ENCODE data around the gene PCTP. TPM values are rescaled to one million over a fixed set of nuclear protein-coding genes. Genes with fewer than 3 reads are reported as not detected.

The PCTP gene
- total and polyA plus RNA-seq, 8 donors, result 4.7 to 69.2 (median 22.6) TPM

DNA sequence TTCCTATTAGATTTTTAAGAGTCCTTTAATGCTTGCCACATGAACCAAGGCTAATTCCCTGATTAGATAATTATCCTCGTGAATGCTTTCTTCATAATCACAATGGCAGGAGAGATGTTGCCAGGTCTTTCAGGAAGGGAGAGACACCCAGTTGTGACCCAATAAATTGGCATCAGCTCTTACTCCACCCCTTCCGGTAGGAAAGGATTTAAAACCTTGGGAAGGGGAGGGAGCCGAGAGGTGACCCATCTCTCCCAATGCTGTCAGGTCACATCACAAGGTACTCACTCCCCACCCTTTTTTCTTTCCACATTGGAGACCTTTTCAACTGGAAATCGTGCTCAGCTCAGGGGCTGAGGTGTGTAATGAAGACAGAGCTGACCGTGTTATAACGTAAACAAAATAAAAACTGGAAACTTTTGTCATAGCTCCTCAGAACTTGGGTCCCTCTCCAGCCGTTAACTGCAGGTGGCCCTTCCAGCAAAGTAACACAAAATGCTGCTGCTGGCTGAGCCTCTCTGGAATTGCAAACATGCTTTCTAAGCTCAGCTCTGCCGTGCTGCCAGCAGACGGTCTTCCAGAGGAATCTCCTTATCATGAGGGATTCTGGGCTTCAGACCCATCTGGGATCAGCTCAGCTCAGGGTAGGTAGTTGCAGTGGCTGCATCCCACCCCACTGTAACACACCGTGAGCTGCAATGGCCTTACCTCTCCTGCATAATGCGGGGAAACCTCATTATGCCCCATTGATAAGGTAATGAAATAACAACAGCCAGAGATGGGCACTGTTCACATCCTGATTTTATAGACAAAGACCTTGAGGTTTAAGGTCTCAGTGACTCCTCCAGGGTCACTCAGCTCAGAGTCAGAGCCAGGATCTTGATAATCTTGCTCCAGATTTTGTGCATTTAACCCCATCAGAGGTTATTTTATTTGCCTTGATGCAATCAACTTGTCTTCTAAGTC, 43.8 kb upstream of the PCTP start:
- 28 to 42% (median 34%) methylated on average over 11 of the region's 11 CpGs for WGBS, 5 donors
- peak overlapping the region in 2 of 5 donors; percentile 54 to 64 for H3K27ac ChIP-seq
- intact Hi-C loops (cut with DNase I; ENCODE audit: low total_unique reads), result no loop called here

DNA sequence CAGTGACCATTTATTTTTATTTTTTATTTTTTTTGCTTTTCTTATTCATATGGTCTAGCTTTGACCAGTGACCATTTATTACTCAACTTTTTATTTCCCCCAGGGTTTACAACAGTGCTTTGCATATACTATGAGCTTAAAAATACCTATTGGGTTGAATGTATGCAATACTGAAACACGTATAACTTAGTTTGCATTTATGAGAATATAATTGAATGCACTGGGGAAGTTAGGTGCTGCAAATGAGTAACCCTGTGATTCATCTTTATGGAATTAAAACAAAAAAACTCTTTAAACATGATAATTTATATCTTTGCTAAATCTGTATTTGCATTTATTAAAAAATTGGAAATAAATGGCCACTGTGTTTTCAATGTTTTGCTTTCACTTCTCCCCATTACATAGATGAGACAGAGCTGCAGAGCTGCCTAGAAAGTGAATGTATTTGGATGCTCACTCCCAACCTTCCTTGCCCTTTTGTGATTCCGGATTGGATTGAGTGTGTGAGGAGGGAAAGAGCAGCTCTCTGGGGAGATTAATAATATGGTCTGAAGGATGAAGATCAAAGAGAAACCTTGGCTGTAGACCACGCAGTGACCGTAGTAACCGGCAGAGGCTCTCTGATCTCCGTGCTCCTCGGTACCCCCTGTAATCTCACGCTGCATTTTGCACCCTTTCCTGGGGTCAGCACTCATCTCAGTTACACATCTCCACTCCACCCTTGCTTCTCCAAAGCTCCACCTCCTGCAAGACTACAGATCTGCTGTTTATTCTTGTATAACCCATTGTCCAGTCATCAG, 42.5 kb upstream of the PCTP start:
- intact Hi-C loops (cut with DNase I; ENCODE audit: low total_unique reads), result no loop called here
- H3K4me3 ChIP-seq, result no peak overlapping the region
- H3K36me3 ChIP-seq, result no peaks in the 10 kb centered on the region
- DNase-seq, result no peak
- H3K27ac ChIP-seq, result peak overlapping the region in 1 of 5 donors; percentile 82
- H3K9me3 ChIP-seq, result no peaks in the 10 kb centered on the region
- H3K27me3 ChIP-seq, result no peaks in the 10 kb centered on the region
- WGBS, 5 donors, result 32 to 53% (median 39%) methylated on average over 8 of the region's 8 CpGs
- H3K4me1 ChIP-seq, result peaks cover 0 to 33% (median 18%) of the 10 kb centered on the region in 4 donors
- TF ChIP-seq EP300 (IDR thresholded peaks at IDR 0.05) (no peak), POLR2AphosphoS5 (IDR thresholded peaks at IDR 0.05) (no peak), POLR2A (IDR thresholded peaks at IDR 0.05) (no peak)
- TF ChIP-seq, protein P1, sequence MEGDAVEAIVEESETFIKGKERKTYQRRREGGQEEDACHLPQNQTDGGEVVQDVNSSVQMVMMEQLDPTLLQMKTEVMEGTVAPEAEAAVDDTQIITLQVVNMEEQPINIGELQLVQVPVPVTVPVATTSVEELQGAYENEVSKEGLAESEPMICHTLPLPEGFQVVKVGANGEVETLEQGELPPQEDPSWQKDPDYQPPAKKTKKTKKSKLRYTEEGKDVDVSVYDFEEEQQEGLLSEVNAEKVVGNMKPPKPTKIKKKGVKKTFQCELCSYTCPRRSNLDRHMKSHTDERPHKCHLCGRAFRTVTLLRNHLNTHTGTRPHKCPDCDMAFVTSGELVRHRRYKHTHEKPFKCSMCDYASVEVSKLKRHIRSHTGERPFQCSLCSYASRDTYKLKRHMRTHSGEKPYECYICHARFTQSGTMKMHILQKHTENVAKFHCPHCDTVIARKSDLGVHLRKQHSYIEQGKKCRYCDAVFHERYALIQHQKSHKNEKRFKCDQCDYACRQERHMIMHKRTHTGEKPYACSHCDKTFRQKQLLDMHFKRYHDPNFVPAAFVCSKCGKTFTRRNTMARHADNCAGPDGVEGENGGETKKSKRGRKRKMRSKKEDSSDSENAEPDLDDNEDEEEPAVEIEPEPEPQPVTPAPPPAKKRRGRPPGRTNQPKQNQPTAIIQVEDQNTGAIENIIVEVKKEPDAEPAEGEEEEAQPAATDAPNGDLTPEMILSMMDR (IDR thresholded peaks at IDR 0.05), result no peak

More for the DNA sequence above, 43.8 kb upstream of the PCTP start:
- Histone ChIP-seq H3K27me3 (no peaks in the 10 kb centered on the region), H3K9me3 (no peaks in the 10 kb centered on the region), H3K4me3 (no peak overlapping the region), H3K36me3 (no peaks in the 10 kb centered on the region), H3K4me1 (peaks cover 0 to 33% (median 18%) of the 10 kb centered on the region in 4 donors)
- no peak for TF ChIP-seq POLR2A (IDR thresholded peaks at IDR 0.05)
- no peak for TF ChIP-seq EP300 (IDR thresholded peaks at IDR 0.05)
- no peak for TF ChIP-seq POLR2AphosphoS5 (IDR thresholded peaks at IDR 0.05)
- TF ChIP-seq, protein P1 (IDR thresholded peaks at IDR 0.05), result no peak
- DNase-seq, result no peak

DNA sequence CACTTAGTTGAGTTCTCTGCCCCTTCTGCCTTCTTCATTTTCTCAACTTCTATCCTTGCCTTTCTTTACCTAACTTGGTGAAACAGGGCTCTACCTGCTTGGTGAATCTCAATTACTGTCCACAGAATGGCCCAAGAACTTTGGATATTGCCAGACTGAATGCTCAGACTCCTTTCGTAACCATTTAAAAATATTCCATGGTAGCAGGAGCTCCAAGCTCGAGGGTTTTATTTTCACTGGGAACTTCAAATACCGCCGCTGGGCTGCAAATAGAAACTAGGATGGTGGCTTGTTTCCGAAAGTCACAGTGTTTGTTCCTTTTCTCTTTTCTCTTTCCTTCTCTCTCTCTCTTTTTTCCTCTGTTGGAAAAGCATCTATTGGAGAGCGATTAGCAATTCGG, 41.4 kb upstream of the PCTP start:
- H3K4me3 ChIP-seq, result no peak overlapping the region
- no peaks in the 10 kb centered on the region for H3K9me3 ChIP-seq
- H3K27ac ChIP-seq, result peak overlapping the region in 3 of 5 donors; percentile 38 to 82 (median 51)
- intact Hi-C loops (cut with DNase I; ENCODE audit: low total_unique reads), result no loop called here
- 78 to 85% (median 81%) methylated on average over 7 of the region's 7 CpGs for WGBS, 5 donors
- peaks cover 0 to 33% (median 18%) of the 10 kb centered on the region in 4 donors for H3K4me1 ChIP-seq
- TF ChIP-seq POLR2A (IDR thresholded peaks at IDR 0.05) (no peak), POLR2AphosphoS5 (IDR thresholded peaks at IDR 0.05) (no peak), EP300 (IDR thresholded peaks at IDR 0.05) (no peak)
- TF ChIP-seq, protein P1 (IDR thresholded peaks at IDR 0.05), result no peak
- DNase-seq, result no peak
- H3K27me3 ChIP-seq, result no peaks in the 10 kb centered on the region
- no peaks in the 10 kb centered on the region for H3K36me3 ChIP-seq

DNA sequence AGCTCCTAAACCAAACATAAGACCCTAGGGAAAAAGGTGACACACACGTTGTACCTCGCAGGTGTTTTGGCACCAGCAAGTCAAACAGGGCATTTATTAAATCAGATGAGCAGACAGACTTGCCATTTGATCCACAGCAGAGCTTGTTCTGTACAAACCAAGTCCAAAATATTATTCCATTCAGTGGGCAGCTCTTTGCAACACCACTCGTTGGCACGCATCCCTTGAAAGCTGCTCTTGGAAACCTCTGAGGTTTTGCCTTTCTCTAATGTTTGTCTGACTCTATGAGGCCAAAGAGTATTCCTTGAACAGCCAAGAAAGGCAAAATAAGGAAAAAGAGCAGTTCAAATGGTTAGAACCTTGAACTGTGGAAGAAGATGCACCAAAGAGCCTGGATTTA, 40.9 kb upstream of the PCTP start:
- WGBS, 5 donors, result 59 to 75% (median 65%) methylated on average over 4 of the region's 4 CpGs
- no peaks in the 10 kb centered on the region for H3K9me3 ChIP-seq
- H3K27me3 ChIP-seq, result no peaks in the 10 kb centered on the region
- DNase-seq, result no peak
- peak overlapping the region in 3 of 5 donors; percentile 38 to 82 (median 51) for H3K27ac ChIP-seq
- H3K4me1 ChIP-seq, result peaks cover 0 to 33% (median 18%) of the 10 kb centered on the region in 4 donors
- intact Hi-C loops (cut with DNase I; ENCODE audit: low total_unique reads), result no loop called here
- no peaks in the 10 kb centered on the region for H3K36me3 ChIP-seq
- TF ChIP-seq EP300 (IDR thresholded peaks at IDR 0.05), result no peak
- H3K4me3 ChIP-seq, result no peak overlapping the region

Measured in stomach (tissue), 9 donors.